HG03064 (cell line): ENCODE measurements around the gene ROBO1.

Experiments used
- ATAC-seq: cut with Tn5 transposase; IDR thresholded peaks from one replicate; pipeline ENCODE4 v1.9.1; 2021; ENCODE audit warnings: low read depth; ENCODE audit not compliant: unreplicated experiment

Gene ROBO1

GRCh38 chr3:78831446-78831972 lies 936.3 kb downstream of the ROBO1 start:
- no peak for ATAC-seq

GRCh38 chr3:78830470-78830869 lies 937.3 kb downstream of the ROBO1 start:
- ATAC-seq, result no peak

- ATAC-seq, result no peak
Observed at GRCh38 chr3:78827618-78828017, 940.2 kb downstream of the ROBO1 start.

- no peak for ATAC-seq
Observed at GRCh38 chr3:78825858-78826215, 942.0 kb downstream of the ROBO1 start.

- ATAC-seq, result no peak
Observed at GRCh38 chr3:78825118-78825857, 942.5 kb downstream of the ROBO1 start.

GRCh38 chr3:78823859-78824258 lies 943.9 kb downstream of the ROBO1 start:
- ATAC-seq, result no peak

GRCh38 chr3:78823434-78823833 lies 944.4 kb downstream of the ROBO1 start:
- no peak for ATAC-seq

- no peak for ATAC-seq
Observed at GRCh38 chr3:78822726-78823125, 945.1 kb downstream of the ROBO1 start.

GRCh38 chr3:78820542-78820941 lies 947.3 kb downstream of the ROBO1 start:
- no peak for ATAC-seq

- ATAC-seq, result no peak
Observed at GRCh38 chr3:78818161-78818985, 949.4 kb downstream of the ROBO1 start.

GRCh38 chr3:78814893-78815562 lies 952.8 kb downstream of the ROBO1 start:
- no peak for ATAC-seq

GRCh38 chr3:78812166-78812565 lies 955.6 kb downstream of the ROBO1 start:
- no peak for ATAC-seq

GRCh38 chr3:78809966-78810365 lies 957.8 kb downstream of the ROBO1 start:
- no peak for ATAC-seq

GRCh38 chr3:78804251-78805037 lies 963.4 kb downstream of the ROBO1 start:
- no peak for ATAC-seq

- ATAC-seq, result no peak
Observed at GRCh38 chr3:78802562-78802930, 965.3 kb downstream of the ROBO1 start.

GRCh38 chr3:78801926-78802561 lies 965.8 kb downstream of the ROBO1 start:
- ATAC-seq, result no peak

GRCh38 chr3:78799681-78800080 lies 968.1 kb downstream of the ROBO1 start:
- no peak for ATAC-seq

- ATAC-seq, result no peak
Observed at GRCh38 chr3:78798266-78798832, 969.4 kb downstream of the ROBO1 start.

- no peak for ATAC-seq
Observed at GRCh38 chr3:78794431-78794830, 973.4 kb downstream of the ROBO1 start.

- no peak for ATAC-seq
Observed at GRCh38 chr3:78792733-78793132, 975.1 kb downstream of the ROBO1 start.
